ENCODE data around the gene AKAP12. TPM values are rescaled to one million over a fixed set of nuclear protein-coding genes. Genes with fewer than 3 reads are reported as not detected.

AKAP12 gene
- total and polyA plus RNA-seq, 2 experiments from 2014 or later: 66.5 to 84.9 TPM

GRCh38 chr6:151215999-151216398 lies 23.8 kb upstream of the AKAP12 start:
- no peak overlapping the region for H3K27ac ChIP-seq
- no peaks in the 10 kb centered on the region for H3K27me3 ChIP-seq
- no peak for TF ChIP-seq CTCF (IDR thresholded peaks at IDR 0.05; ENCODE audit: low read depth, low read length)
- peaks cover 5% of the 10 kb centered on the region for H3K4me1 ChIP-seq (ENCODE audit: low read depth)
- H3K4me3 ChIP-seq: no peak overlapping the region
- DNase-seq (ENCODE audit: low read depth in 1 of 2, low spot score in 1 of 2): no peak
- H3K9me3 ChIP-seq (ENCODE audit: low read depth): no peaks in the 10 kb centered on the region
- no peaks in the 10 kb centered on the region for H3K36me3 ChIP-seq

GRCh38 chr6:151216804-151217203 lies 23.0 kb upstream of the AKAP12 start:
- Histone ChIP-seq H3K27me3 (no peaks in the 10 kb centered on the region), H3K36me3 (no peaks in the 10 kb centered on the region), H3K4me3 (no peak overlapping the region), H3K9me3 (ENCODE audit: low read depth) (no peaks in the 10 kb centered on the region), H3K27ac (no peak overlapping the region), H3K4me1 (ENCODE audit: low read depth) (peaks cover 5% of the 10 kb centered on the region)
- no peak for TF ChIP-seq CTCF (IDR thresholded peaks at IDR 0.05; ENCODE audit: low read depth, low read length)
- peak in 1 of 2 donors; percentile 45 for DNase-seq (ENCODE audit: low read depth in 1 of 2, low spot score in 1 of 2)

GRCh38 chr6:151219192-151219591 lies 20.6 kb upstream of the AKAP12 start:
- no peaks in the 10 kb centered on the region for H3K27me3 ChIP-seq
- H3K4me1 ChIP-seq (ENCODE audit: low read depth): peaks cover 5% of the 10 kb centered on the region
- no peak overlapping the region for H3K27ac ChIP-seq
- H3K36me3 ChIP-seq: no peaks in the 10 kb centered on the region
- TF ChIP-seq CTCF (IDR thresholded peaks at IDR 0.05; ENCODE audit: low read depth, low read length): no peak
- H3K9me3 ChIP-seq (ENCODE audit: low read depth): no peaks in the 10 kb centered on the region
- DNase-seq (ENCODE audit: low read depth in 1 of 2, low spot score in 1 of 2): no peak
- H3K4me3 ChIP-seq: no peak overlapping the region

- Histone ChIP-seq H3K27me3 (no peaks in the 10 kb centered on the region), H3K9me3 (ENCODE audit: low read depth) (no peaks in the 10 kb centered on the region), H3K36me3 (no peaks in the 10 kb centered on the region), H3K4me1 (ENCODE audit: low read depth) (no peaks in the 10 kb centered on the region), H3K4me3 (no peak overlapping the region), H3K27ac (no peak overlapping the region)
- no peak for DNase-seq (ENCODE audit: low read depth in 1 of 2, low spot score in 1 of 2)
- no peak for TF ChIP-seq CTCF (IDR thresholded peaks at IDR 0.05; ENCODE audit: low read depth, low read length)
Measured at GRCh38 chr6:151224076-151224475, 15.7 kb upstream of the AKAP12 start.

GRCh38 chr6:151225919-151226318 lies 13.8 kb upstream of the AKAP12 start:
- Histone ChIP-seq H3K4me1 (ENCODE audit: low read depth) (no peaks in the 10 kb centered on the region), H3K9me3 (ENCODE audit: low read depth) (no peaks in the 10 kb centered on the region), H3K36me3 (no peaks in the 10 kb centered on the region)

More at GRCh38 chr6:151225919-151226318, 13.8 kb upstream of the AKAP12 start:
- TF ChIP-seq CTCF (IDR thresholded peaks at IDR 0.05; ENCODE audit: low read depth, low read length): no peak
- H3K27me3 ChIP-seq: no peaks in the 10 kb centered on the region
- H3K4me3 ChIP-seq: no peak overlapping the region
- DNase-seq (ENCODE audit: low read depth in 1 of 2, low spot score in 1 of 2): no peak
- no peak overlapping the region for H3K27ac ChIP-seq

Measured in cardiac muscle cell (in vitro differentiated cells and primary cell).